Caco-2 (cell line): ENCODE data around the gene PLCXD3. TPM values are rescaled to one million over a fixed set of nuclear protein-coding genes. Genes with fewer than 3 reads are reported as not detected.

Experiments
- BruUV-seq: library from RNA; stranded (reverse); fragments of 400-500 nt; replicated peaks from 2 replicates; lab custom pipeline; 2021; lab: Mats Ljungman, UMichigan
- CTCF ChIA-PET: fragments of 300-600 bp; sonication (Branson Sonifier 250); formaldehyde crosslinking; loops from one replicate; lab custom pipeline; 2022; ENCODE audit warnings: antibody characterized with exemption; lab: Charles Lee
- POLR2A ChIA-PET: fragments of 300-600 bp; sonication (Branson Sonifier 250); formaldehyde crosslinking; loops from one replicate; lab custom pipeline; 2022; ENCODE audit warnings: antibody characterized with exemption; lab: Charles Lee
- DNase-seq, 2 experiments: peaks; one replicate each; pipeline versions ENCODE4 v3.0.0 to v3.0.0-alpha.2; 2020 to 2022
- H3K27me3 ChIP-seq: replicated peaks from 2 replicates; pipeline ENCODE4 v1.6.0; 2011; ENCODE audit warnings: low read length; ENCODE audit not compliant: control insufficient read depth, insufficient read depth
- H3K36me3 ChIP-seq: 2 replicates; pipeline ENCODE4 v1.5.1; 2011; ENCODE audit warnings: low read length; ENCODE audit not compliant: control insufficient read depth, insufficient read depth
- H3K4me1 ChIP-seq: fragments of 250-450 bp; sonication (Bioruptor Pico); 2 replicates; pipeline ENCODE4 v1.5.1; 2020; ENCODE audit warnings: mild to moderate bottlenecking
- H3K4me3 ChIP-seq: 2 replicates; pipeline ENCODE4 v1.5.1; 2011; ENCODE audit warnings: low read depth, mild to moderate bottlenecking, control low read depth, low read length
- H3K9me3 ChIP-seq: fragments of 250-450 bp; sonication (Bioruptor Pico); 2 replicates; pipeline ENCODE4 v1.5.1; 2020; ENCODE audit warnings: mild to moderate bottlenecking, moderate library complexity
- H3K27ac Mint-ChIP-seq: one replicate; pipeline ENCODE4 v1.8.0; 2022; ENCODE audit warnings: mixed read lengths; ENCODE audit not compliant: unreplicated experiment
- H3K27me3 Mint-ChIP-seq: one replicate; pipeline ENCODE4 v1.8.0; 2022; ENCODE audit warnings: mixed read lengths; ENCODE audit not compliant: insufficient read depth, unreplicated experiment
- H3K36me3 Mint-ChIP-seq: one replicate; pipeline ENCODE4 v1.8.0; 2022; ENCODE audit warnings: mild to moderate bottlenecking, mixed read lengths; ENCODE audit not compliant: insufficient read depth, unreplicated experiment
- H3K4me1 Mint-ChIP-seq: one replicate; pipeline ENCODE4 v1.8.0; 2022; ENCODE audit warnings: low read depth, mixed read lengths; ENCODE audit not compliant: unreplicated experiment
- H3K4me3 Mint-ChIP-seq: one replicate; pipeline ENCODE4 v1.8.0; 2022; ENCODE audit warnings: mild to moderate bottlenecking, moderate library complexity, mixed read lengths; ENCODE audit not compliant: unreplicated experiment
- H3K9me3 Mint-ChIP-seq: one replicate; pipeline ENCODE4 v1.8.0; 2022; ENCODE audit warnings: mixed read lengths; ENCODE audit not compliant: unreplicated experiment
- CTCF ChIP-seq, 2 experiments: fragments of 200-600 bp in 1 of 2; IDR thresholded peaks; 1 replicate in 1 of 2; 2 replicates in 1 of 2; pipeline versions ENCODE4 v1.5.1 to v1.8.0; 2011 to 2022; ENCODE audit warnings: antibody characterized with exemption in 1 of 2, control low read depth in 1 of 2, inconsistent platforms in 1 of 2, low read depth in 1 of 2, low read length in 1 of 2, mild to moderate bottlenecking in 1 of 2, moderate library complexity in 1 of 2; ENCODE audit not compliant: insufficient read depth in 1 of 2, severe bottlenecking in 1 of 2, unreplicated experiment in 1 of 2
- intact Hi-C: fragments of 100-400 bp; cut with micrococcal nuclease; formaldehyde crosslinking; loops from one replicate; pipeline ENCODE4 v1.10.0; 2022; ENCODE audit not compliant: unreplicated experiment
- total RNA-seq: library from RNA; stranded (reverse); gene quantifications from 2 replicates; pipeline ENCODE4 v1.2.3, GENCODE V29; 2022

PLCXD3 gene
- total RNA-seq, 1 experiment from 2014 or later: 0.20 TPM

- intact Hi-C loops: no loop called here
- no peaks in the 10 kb centered on the region for H3K4me1 Mint-ChIP-seq
- H3K9me3 ChIP-seq: no peaks in the 10 kb centered on the region
- no peak for TF ChIP-seq CTCF (IDR thresholded peaks at IDR 0.05; ENCODE audit: insufficient read depth in 1 of 2, low read depth in 1 of 2, low read length in 1 of 2, severe bottlenecking in 1 of 2, unreplicated experiment in 1 of 2)
- no peak overlapping the region for H3K4me3 ChIP-seq
- no peaks in the 10 kb centered on the region for H3K27me3 ChIP-seq
- H3K4me1 ChIP-seq: no peaks in the 10 kb centered on the region
- no TSS peak for BruUV-seq
- no peaks in the 10 kb centered on the region for H3K9me3 Mint-ChIP-seq
- no peak for DNase-seq
- CTCF ChIA-PET: no interaction called here
- no peak overlapping the region for H3K27ac Mint-ChIP-seq
- no peaks in the 10 kb centered on the region for H3K36me3 Mint-ChIP-seq
- POLR2A ChIA-PET: no interaction called here
- no peak overlapping the region for H3K4me3 Mint-ChIP-seq
- no peaks in the 10 kb centered on the region for H3K36me3 ChIP-seq
- H3K27me3 Mint-ChIP-seq: no peaks in the 10 kb centered on the region
Measured at GRCh38 chr5:41465493-41466171, 44.8 kb downstream of the PLCXD3 start.

GRCh38 chr5:41459557-41459956 is 50.8 kb downstream of the PLCXD3 start:
- peaks cover 12% of the 10 kb centered on the region; the same call in 1 of the 2 replicates for H3K4me1 ChIP-seq
- H3K9me3 Mint-ChIP-seq: no peaks in the 10 kb centered on the region
- no peaks in the 10 kb centered on the region for H3K36me3 Mint-ChIP-seq
- H3K27me3 Mint-ChIP-seq: no peaks in the 10 kb centered on the region
- no peaks in the 10 kb centered on the region for H3K4me1 Mint-ChIP-seq
- no peaks in the 10 kb centered on the region for H3K9me3 ChIP-seq
- CTCF ChIA-PET: no interaction called here
- POLR2A ChIA-PET: no interaction called here
- H3K27ac Mint-ChIP-seq: no peak overlapping the region
- no peak for TF ChIP-seq CTCF (IDR thresholded peaks at IDR 0.05; ENCODE audit: insufficient read depth in 1 of 2, low read depth in 1 of 2, low read length in 1 of 2, severe bottlenecking in 1 of 2, unreplicated experiment in 1 of 2)
- no peak overlapping the region for H3K4me3 Mint-ChIP-seq
- intact Hi-C loops: loop anchor here (5.0 to 10.0 kb wide), 2 partner anchors 68 to 105 kb away; no protein-coding TSS in a partner anchor
- no TSS peak for BruUV-seq
- DNase-seq: no peak
- no peak overlapping the region for H3K4me3 ChIP-seq
- H3K27me3 ChIP-seq: no peaks in the 10 kb centered on the region
- H3K36me3 ChIP-seq: no peaks in the 10 kb centered on the region

GRCh38 chr5:41457094-41457493 is 53.3 kb downstream of the PLCXD3 start:
- Histone ChIP-seq H3K27me3 (no peaks in the 10 kb centered on the region), H3K9me3 (no peaks in the 10 kb centered on the region), H3K4me3 (no peak overlapping the region), H3K4me1 (peaks cover 12% of the 10 kb centered on the region; the same call in 1 of the 2 replicates), H3K36me3 (no peaks in the 10 kb centered on the region)
- no peak overlapping the region for H3K27ac Mint-ChIP-seq
- ChIA-PET CTCF (no interaction called here), POLR2A (no interaction called here)
- no peaks in the 10 kb centered on the region for H3K27me3 Mint-ChIP-seq
- no TSS peak for BruUV-seq
- no peaks in the 10 kb centered on the region for H3K4me1 Mint-ChIP-seq
- intact Hi-C loops: loop anchor here (5.0 to 10.0 kb wide), 2 partner anchors 70 to 102 kb away; no protein-coding TSS in a partner anchor
- no peak overlapping the region for H3K4me3 Mint-ChIP-seq
- DNase-seq: no peak
- no peak for TF ChIP-seq CTCF (IDR thresholded peaks at IDR 0.05; ENCODE audit: insufficient read depth in 1 of 2, low read depth in 1 of 2, low read length in 1 of 2, severe bottlenecking in 1 of 2, unreplicated experiment in 1 of 2)
- no peaks in the 10 kb centered on the region for H3K9me3 Mint-ChIP-seq
- no peaks in the 10 kb centered on the region for H3K36me3 Mint-ChIP-seq
